Activated naive CD4-positive, alpha-beta T cell treated with Interleukin-2 at 50 U/mL for 16 hours (primary cell): Measurements from ENCODE around the gene CASP8.
A peak's percentile ranks its signal among the peaks of the same experiment; 100 is the strongest.

Experiments
- DNase-seq: peaks from one replicate; pipeline ENCODE4 v3.0.0-alpha.2; 2020

The CASP8 gene

GRCh38 chr2:201244829-201245228 is 15.5 kb upstream of the CASP8 start:
- no peak for DNase-seq

- no peak for DNase-seq
Measured at GRCh38 chr2:201246280-201246679, 14.1 kb upstream of the CASP8 start.

- DNase-seq, result no peak
Measured at GRCh38 chr2:201248288-201248844, 12.0 kb upstream of the CASP8 start.

GRCh38 chr2:201249889-201250288 is 10.4 kb upstream of the CASP8 start:
- no peak for DNase-seq

- DNase-seq, result no peak
Measured at GRCh38 chr2:201250741-201251140, 9.6 kb upstream of the CASP8 start.

- DNase-seq, result no peak
Measured at GRCh38 chr2:201254081-201254730, 6.1 kb upstream of the CASP8 start.

GRCh38 chr2:201255408-201256033 is 4.8 kb upstream of the CASP8 start:
- DNase-seq, result no peak

GRCh38 chr2:201256082-201256481 is 4.3 kb upstream of the CASP8 start:
- no peak for DNase-seq

GRCh38 chr2:201257381-201257955 is 2.9 kb upstream of the CASP8 start:
- DNase-seq, result peak; percentile 39

GRCh38 chr2:201257956-201258665 is 2.2 kb upstream of the CASP8 start:
- peak; percentile 90 for DNase-seq

- DNase-seq, result no peak
Measured at GRCh38 chr2:201258666-201259615, 1.4 kb upstream of the CASP8 start.

- peak; percentile 62 for DNase-seq
Measured at GRCh38 chr2:201261471-201261870, 1.1 kb downstream of the CASP8 start.

GRCh38 chr2:201261906-201262305 is 1.6 kb downstream of the CASP8 start:
- no peak for DNase-seq

GRCh38 chr2:201262718-201263117 is 2.4 kb downstream of the CASP8 start:
- DNase-seq, result peak; percentile 35

GRCh38 chr2:201263779-201264178 is 3.4 kb downstream of the CASP8 start:
- no peak for DNase-seq

- DNase-seq, result no peak
Measured at GRCh38 chr2:201264472-201265173, 4.3 kb downstream of the CASP8 start.

- DNase-seq, result no peak
Measured at GRCh38 chr2:201266629-201267028, 6.3 kb downstream of the CASP8 start.

- DNase-seq, result peak; percentile 55
Measured at GRCh38 chr2:201267278-201268030, 7.1 kb downstream of the CASP8 start.

GRCh38 chr2:201269764-201270163 is 9.4 kb downstream of the CASP8 start:
- no peak for DNase-seq

- no peak for DNase-seq
Measured at GRCh38 chr2:201270293-201271001, 10.1 kb downstream of the CASP8 start.
